NOMO-1 treated with DMSO at 0.1 percent for 48 hours (cell line): Measurements from ENCODE around the gene FZR1.

Experiments
- DNase-seq: peaks from one replicate; lab custom pipeline; 2025; ENCODE audit not compliant: unreplicated experiment; lab: John Stamatoyannopoulos, UW

The FZR1 gene

DNA sequence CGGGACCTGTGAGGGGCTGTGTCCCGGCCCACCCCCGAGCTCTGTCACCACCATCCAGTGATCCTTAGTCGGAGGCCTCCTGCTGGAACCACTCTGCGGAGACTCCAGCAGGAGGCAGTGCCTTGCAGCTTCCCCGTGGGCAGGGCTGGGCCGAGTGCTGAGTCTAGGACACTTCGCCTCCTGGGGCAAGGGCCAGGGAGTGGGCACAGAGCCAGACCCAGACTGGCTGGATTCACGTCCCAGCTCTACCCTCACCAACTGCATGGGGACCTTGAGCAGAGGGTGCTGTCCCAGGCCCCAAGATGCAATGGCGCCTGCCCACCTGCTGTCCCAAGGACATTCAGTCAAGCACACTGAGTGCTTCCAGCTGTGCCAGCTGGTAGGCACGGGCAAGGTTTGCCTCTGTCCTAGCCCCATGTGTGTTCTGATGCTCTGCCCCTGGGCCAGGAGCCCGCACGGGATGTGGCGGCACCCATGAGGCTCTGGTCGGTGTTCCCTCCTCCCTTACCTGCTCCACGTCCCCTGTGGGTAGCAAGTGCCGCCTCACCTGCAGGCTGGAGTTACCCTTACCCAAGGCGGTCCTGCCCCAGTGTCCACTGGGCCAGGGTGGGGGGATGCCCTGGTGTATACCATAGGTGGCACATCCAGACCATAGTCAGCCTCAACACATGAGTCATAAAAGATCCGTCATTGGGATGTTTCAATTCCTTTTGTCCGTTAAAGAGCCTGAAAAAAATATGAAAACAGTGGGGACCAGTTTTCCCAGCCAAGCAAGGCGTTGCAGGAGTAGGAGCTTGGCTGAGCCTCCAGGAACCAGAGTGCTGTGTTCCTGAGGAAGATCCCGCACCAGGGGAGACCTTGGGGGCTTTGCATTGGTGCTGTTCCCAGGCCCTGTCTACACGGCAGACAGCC lies 7.4 kb downstream of the FZR1 start:
- DNase-seq: no peak

DNA sequence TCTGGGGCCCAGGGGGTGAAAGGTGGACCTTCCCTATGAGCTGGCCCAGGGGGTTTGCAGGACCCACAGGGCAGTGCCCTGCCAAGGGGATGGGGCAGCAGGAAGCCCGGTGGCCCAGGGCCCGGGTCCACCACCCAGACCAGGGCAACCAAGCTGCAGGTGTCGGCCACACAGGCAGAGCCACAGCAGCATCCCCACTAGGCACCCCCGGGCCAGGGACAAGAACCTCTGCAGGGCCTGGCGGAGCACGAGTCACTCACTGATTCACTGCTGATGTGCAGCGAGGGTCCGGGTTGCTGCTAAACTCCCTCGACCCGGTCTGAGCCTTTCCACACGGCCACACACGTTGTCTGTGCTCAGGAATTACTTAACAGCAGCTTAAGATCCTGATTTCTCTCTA lies 8.8 kb downstream of the FZR1 start:
- no peak for DNase-seq

DNA sequence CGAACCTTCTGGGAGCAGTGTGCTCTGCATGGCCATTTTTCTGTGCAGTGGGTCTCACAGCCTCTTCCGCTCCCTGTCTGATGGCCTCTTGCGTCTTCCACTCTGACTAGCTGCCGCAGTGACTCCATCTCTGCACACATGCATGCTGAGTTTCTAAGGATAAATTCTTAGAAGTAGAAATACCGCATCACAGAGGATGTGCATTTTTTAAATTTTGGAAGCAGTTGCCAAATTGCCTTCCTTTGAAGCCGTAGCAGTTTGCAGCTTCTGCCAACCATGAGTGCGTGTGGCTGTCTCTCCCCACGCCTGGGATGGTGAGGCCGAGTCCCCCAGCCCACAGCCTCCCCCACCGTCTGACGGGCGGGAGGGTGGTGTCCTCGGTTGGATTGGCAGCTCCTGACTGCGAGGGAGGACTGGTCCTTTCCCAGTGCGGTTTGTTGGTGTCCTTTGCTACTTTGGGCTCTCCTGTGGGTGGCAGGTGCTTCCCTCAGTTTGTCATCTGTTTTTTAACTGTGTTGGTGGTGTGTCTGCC lies 9.8 kb downstream of the FZR1 start:
- no peak for DNase-seq

DNA sequence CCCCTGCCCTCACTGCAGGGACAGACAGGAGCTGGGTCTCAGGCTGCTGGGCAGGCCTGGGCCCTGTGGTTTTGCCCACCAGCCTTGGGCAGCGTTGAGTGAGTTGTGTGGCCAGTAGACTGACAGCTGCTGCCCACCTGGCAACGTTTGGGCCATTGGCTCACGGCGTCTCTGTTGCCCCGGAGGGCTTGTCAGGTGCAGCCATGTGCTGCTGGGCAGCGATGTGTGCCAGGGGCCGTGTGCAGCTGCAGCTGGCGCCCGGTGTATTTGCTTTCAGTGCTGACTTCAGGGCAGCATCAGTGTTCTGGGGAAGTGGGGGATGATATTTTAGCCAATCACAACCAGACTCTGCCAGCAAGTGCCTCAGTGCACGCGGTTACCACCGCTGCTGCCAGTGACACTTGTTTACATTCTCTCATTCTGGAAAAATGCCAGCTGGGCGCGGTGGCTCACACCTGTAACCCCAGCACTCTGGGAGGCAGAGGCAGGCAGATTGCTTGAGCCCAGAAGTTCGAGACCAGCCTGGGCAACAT lies 10.6 kb downstream of the FZR1 start:
- DNase-seq: no peak

DNA sequence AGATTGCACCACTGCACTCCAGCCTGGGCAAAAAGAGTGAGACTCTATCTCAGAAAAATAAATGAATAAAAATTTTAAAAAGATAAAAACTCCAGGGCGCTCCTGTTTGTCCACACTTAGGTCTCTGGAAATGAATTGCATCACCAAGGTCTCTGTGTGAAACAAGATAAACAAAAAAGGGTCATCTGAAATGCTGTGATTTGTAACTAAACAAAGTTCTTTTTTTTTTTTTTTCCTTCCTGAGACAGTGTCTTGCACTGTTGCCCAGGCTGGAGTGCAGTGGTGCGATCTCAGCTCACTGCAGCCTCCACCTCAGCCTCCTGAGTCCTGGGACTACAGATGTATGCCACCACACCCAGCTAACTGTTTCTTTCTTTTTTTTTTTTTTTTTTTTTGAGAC lies 11.5 kb downstream of the FZR1 start:
- DNase-seq: no peak

DNA sequence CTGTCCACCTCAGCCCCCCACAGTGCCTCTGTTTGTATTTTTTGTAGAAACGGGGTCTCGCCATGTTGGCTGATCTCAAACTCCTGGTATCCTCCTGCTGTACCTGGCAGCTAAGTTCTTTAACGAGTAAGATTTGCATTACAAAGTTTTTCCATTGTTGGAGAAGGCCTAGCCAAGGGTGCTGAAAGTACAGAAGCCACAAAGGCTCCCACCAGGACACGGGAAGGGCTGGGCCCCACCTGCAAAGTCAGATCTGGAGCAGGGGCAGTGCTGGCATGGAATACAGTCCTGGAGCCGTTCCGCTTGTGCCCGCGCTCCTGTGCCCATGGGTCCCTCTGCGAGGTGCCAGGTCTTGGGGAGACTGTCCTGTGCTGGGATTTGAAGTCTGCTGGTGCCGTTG lies 12.1 kb downstream of the FZR1 start:
- DNase-seq: no peak

DNA sequence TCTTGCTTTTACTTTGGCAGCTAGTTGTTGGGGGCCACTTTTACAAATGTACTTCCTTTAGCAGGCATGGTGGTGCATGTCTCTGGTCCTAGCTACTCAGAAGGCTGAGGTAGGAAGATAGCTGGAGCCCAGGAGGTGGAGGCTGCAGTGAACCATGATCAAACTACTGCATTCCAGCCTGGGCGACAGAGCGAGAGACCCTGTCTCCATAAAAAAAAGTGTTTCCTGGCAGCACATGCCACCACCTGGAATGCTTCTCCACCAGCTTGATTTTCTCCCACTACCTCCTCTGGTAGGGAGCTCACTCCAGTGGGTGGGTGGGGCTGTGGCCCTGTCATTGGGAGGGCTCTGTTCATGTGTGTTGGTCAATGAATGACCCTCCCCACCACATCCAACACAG lies 12.5 kb downstream of the FZR1 start:
- DNase-seq: no peak

DNA sequence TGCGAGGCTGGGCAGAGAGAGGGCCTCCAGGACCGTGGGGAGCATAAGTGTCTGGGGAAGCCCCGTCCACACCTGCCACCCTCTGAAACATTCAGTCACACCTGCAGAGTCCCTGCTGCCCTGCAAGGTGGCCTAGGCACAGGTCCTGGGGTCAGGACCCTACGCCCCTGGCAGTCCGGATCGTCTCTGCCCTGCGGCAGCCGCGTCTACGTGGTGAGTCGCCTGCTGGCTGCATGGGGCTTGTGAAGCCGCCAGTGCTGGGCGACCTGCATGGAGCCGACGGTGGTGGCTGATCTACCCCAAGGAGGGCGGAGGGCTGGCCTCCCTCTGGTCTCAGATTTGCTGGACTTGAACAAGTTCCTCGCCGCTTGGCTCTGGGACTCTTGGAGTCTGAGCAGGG lies 13.0 kb downstream of the FZR1 start:
- no peak for DNase-seq

DNA sequence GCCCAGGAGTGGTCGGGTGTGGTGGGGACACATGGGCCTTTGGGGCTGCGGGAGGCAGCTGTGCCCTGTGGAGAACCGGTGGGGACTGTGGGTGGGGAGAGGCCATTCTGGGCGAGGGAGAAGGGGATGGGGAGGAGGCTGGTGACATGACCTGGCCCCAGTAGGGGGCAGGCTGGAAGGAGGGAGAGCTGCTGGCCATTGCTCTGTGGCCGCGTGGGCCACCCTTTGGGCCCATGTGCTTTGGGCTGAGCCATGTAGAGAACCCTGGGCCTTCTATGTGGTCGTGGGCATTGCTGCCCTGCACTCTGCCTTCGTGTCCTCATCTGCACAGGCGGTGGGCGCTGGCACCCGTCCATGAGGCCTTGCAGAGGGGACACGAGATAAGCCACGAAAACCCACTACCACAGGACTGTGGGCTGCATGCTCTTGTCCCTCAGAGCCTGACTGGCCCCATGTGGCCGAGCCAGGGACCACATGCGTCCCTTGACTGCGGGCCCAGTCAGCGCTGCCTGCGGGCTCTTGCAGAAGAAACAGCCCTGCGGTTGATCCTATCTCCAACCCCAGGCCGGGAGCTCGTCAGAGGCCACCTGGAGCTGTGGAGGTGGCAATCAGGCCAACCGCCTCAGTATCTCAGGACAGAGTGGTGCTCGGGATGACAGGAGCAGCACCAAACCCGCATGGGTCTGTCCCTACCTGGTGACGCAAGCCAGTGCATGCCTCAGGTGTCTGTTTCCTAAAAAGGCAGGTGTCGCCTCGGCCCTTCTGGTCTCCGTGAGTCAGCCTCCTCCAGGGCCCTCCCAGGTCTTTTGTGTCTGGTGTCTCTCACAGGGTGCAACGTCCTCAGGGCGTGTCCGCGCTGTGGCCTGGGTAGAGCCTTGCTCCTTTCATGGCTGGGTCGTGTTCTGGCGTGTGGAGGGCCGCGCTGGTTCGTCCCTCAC lies 14.3 kb downstream of the FZR1 start:
- no peak for DNase-seq

DNA sequence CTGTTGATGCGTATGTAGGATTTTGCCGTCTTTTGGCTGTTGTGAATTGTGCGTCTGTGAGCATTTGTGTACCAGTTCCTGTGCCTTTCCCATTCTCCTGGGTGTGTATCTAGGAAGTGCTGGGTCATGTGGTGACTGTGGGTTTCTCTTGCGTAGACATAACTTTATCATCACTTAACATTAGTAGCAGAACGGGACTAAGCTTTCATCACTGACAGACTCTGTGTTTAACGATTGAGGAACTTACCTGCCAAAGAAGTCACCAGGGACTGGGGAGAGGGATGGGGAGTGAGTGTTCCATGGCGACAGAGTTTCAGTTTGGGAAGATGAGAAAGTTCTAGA lies 15.0 kb downstream of the FZR1 start:
- DNase-seq: no peak

DNA sequence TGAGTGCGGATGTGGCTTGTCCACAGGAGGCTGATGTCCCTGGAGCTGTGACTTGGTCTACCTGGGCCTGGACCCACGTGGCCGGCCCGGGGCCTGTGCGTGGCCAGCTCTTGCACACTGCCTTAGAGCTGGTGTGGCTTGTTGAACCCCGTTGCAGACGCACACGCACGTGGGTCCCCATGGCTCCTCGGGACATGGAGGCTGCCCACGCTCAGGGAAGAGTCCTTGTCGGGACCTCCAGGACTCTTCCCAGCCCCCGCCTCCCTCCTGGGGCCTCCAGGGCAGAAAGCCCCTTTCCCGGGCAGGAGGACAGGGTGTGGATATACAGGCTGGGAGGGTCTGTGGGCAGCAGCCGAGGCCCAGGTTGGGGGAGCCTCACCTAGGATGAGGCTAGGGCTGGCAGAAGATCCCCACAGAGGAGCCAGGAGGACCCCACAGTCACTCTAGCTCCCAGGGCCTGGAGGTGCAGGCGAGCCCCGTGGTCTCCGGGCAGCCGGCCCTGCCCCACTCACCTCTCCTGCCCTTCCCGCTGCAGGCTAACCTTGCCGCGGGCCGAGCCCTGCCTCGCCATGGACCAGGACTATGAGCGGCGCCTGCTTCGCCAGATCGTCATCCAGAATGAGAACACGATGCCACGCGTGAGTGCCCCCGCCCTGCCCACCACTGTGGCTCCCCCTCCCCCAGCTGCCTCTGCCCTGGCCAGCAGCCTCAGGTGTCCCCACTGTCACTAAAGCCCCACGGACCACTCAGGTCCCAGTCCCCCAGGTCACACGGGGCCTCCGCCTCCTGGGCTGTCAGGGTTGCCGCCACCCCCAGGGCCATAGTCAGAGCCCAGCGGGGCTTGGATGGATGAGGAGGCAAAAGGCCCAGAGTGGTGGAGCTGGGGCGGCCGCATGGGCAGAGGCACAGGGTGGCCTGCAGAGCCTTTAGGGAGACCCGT lies 16.6 kb downstream of the FZR1 start:
- DNase-seq: no peak

DNA sequence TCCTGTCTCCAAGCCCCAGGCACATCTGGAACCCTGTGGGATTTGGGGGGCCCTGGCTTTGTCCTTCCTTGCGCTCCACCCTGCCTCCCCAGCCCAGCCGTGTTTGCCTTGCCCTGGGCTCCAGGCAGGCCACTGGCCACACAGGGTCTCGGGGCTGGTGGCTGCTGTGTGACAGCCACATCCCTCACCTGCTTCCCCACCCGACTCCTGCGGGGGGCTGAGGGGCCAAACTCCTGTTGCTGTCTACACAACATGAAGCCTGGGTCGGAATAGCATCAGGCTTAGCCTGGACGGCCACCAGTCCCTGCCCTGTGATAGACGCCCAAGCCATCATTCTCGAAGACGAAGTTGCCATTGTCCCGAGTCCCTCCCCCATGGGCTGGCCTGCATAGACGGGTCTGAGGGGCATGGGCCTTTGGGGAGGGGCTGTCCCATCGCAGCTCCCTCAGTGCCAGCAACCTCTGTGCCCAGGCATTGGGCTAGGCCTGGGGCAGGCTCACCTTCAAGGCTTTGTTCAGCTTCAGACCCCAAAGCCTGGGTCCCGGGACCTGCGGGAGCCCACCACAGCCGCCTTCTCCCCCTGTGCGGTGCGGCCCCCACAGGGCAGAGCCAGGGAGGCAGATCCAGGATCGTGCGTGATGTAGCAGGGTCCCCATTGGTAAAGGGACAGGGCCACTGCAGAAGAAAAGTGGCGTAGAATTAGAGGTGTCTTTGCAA lies 17.4 kb downstream of the FZR1 start:
- no peak for DNase-seq

DNA sequence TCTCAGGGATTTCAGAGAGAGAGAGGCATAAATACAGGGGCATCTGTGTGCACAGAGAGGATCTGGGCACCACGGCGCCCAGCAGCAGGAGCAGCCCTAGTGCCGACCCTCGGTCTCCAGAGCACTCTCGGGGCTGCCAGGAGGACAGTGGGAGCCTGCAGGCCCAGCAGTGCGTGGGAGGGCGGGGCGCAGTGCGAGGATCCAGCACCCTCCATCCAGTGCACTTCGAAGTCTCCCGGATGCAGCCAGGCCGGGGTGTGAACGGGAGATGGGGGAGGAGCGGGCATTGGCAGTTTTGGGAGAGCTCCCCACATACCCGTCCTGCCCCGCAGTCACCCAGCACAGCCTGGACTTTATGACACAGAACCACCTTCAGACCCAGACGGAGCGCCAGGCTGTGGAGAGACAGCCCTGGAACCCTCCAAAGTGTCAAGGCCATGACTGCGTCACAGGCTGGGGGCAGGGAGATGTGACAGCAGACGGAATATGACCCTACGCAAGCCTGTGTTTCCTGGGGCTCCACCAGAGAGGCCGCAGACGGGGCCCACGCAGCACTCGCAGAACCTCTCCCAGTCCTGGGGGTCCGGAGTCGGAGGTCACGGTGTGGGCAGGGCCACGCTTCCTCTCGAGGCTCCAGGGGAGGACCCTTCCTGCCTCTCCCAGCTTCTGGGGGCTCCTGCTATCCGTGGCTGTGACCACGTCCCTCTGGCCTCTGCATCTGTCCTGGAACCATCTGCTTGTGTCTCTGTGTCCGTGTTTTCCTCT lies 18.1 kb downstream of the FZR1 start:
- DNase-seq: no peak

DNA sequence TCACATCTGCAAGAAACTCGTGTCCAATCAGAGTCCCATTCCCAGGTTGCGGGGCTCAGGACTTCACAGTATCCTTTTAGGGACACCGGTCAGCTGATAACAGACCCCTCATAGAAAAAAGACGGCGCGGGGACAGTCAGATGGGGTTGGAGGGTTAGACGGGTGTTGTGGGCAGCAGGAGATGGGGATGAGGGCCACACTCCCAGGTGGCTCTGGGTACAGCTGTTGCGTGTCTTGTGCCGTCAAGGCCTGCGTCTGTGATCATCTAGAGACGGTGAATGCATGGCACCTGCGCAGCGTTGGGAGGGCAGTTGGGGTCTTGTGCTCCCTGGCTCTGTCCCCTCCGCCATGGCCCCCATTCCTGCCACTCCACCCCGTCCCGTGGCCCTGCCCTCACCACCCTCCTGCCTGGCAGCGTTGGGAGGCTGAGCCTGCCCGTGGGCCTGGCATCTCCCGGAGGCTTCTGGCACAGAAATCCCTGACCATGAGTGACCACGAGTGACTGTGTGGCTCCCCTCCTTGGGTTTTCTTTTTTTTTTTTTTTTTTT lies 18.9 kb downstream of the FZR1 start:
- DNase-seq: no peak

DNA sequence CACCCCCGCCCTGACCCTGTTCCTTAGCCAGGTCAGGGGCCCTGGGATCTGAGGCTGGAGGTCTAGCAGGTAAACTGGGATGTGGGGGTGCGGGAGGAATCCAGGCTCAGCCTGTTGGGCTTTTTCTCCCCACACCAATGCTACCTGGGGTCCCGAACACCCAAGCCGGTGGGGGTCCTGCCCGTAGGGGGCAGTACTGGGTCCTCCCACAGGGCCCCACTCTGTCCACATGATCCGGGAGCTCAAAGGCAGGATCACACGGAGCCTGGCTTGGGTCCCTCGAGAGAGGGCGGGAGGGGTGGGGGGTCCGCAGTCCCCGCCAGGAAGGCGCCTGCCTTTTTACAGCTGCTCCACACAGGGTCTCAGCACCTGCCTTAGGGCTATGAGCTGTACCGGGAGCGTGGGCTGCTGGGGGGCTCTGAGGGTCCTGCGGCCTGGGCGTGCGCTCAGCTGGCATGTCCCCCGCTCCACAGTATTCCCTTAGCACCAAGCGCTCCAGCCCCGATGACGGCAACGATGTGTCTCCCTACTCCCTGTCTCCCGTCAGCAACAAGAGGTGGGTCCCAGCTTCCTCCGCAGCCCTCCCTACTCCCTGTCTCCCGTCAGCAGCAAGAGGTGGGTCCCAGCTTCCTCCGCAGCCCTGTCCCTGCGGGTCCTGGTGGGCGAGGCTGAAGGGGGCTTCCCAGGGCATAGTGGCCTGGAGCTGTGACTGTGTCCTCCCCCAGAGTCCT lies 20.6 kb downstream of the FZR1 start:
- DNase-seq: no peak

DNA sequence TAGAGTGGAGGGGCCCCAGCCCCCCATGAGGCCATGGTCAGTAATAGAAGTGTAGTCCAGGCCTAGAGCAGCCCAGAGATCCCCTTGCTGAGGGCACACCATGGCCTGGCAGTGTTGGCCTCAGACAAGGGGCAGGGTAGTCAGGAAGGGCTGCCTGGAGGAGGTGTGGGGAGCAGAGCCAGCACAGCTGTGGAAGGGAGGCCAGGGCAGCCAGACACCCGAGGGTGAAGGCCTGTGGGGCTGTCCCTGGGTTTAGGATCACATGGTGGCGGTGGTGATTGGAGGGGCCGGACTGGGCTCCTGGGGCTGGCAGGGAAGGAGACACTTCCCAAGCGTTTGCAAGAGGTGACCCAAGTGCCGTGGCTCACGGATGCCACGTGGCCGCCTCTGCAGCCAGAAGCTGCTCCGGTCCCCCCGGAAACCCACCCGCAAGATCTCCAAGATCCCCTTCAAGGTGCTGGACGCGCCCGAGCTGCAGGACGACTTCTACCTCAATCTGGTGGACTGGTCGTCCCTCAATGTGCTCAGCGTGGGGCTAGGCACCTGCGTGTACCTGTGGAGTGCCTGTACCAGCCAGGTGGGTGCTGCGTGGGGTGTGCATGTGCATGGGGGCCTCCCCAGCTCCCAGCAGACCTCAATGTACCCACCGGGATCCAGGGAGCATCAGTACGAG lies 21.3 kb downstream of the FZR1 start:
- DNase-seq: no peak

DNA sequence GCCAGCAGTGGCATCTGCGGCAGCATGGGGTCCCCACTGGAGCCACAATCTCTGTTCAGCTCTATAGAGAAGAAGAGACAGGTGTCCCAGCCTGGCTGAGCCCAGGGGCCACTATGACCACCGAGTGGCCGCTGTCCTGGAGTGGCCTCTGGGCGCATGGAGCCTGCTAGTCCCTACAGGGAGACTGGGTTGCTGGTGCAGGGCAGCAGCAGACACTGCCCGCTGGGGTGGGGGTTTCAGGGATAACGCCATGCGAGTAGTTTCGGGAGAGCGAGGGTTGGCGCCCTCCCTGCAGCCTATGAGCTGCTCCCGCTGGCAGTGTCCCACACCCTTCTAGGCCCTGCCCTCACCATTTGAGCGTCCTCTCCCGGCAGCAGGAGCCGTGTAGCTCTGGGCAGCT lies 22.0 kb downstream of the FZR1 start:
- DNase-seq: no peak
